IMR-90 (cell line): ENCODE measurements around the gene GAB1. TPM values are rescaled to one million over a fixed set of nuclear protein-coding genes. Genes with fewer than 3 reads are reported as not detected.

ENCODE experiments used
- ATAC-seq: fragments of 200-7000 bp; cut with Tn5 transposase; 2 replicates; pipeline ENCODE4 v1.9.1; 2020; ENCODE audit warnings: low read depth, mild to moderate bottlenecking, moderate library complexity
- BruUV-seq: library from RNA; stranded (reverse); fragments of 400-500 nt; replicated peaks from 2 replicates; lab custom pipeline; 2021; lab: Mats Ljungman, UMichigan
- CTCF ChIA-PET: fragments of 300-600 bp; formaldehyde crosslinking; extraction: SDS; loops from one replicate; lab custom pipeline; 2021; ENCODE audit warnings: antibody characterized with exemption; lab: Yijun Ruan, JAX
- POLR2A ChIA-PET: fragments of 300-600 bp; sonication (Branson Sonifier 250); formaldehyde crosslinking; loops from one replicate; lab custom pipeline; 2022; ENCODE audit warnings: antibody characterized with exemption; ENCODE audit not compliant: unreplicated experiment; lab: Charles Lee
- DNase-seq: peaks from one replicate; pipeline ENCODE4 v3.0.0; 2013
- H2AFZ ChIP-seq: replicated peaks from 2 replicates; pipeline ENCODE3; 2013; ENCODE audit warnings: low read length, mild to moderate bottlenecking; ENCODE audit not compliant: poor library complexity
- H2AK5ac ChIP-seq: 2 replicates; pipeline ENCODE4 v1.6.1; 2013; ENCODE audit warnings: low read depth, low read length, inconsistent platforms
- H2AK9ac ChIP-seq: replicated peaks from 2 replicates; pipeline ENCODE3; 2013; ENCODE audit warnings: mild to moderate bottlenecking, low read depth, low read length, moderate library complexity; ENCODE audit not compliant: poor library complexity
- H2BK120ac ChIP-seq: 2 replicates; pipeline ENCODE4 v1.6.1; 2013; ENCODE audit warnings: low read depth, low read length, inconsistent platforms
- H2BK15ac ChIP-seq: 3 replicates; pipeline ENCODE4 v1.6.1; 2013; ENCODE audit warnings: low read depth, low read length, inconsistent platforms
- H2BK20ac ChIP-seq: 2 replicates; pipeline ENCODE4 v1.6.1; 2013; ENCODE audit warnings: low read depth, mild to moderate bottlenecking, inconsistent platforms, low read length, moderate library complexity
- H2BK5ac ChIP-seq: 2 replicates; pipeline ENCODE4 v1.6.1; 2013; ENCODE audit warnings: mild to moderate bottlenecking, low read depth, low read length, inconsistent platforms; ENCODE audit not compliant: poor library complexity, severe bottlenecking
- H3K14ac ChIP-seq: replicated peaks from 2 replicates; pipeline ENCODE4 v1.6.1; 2013; ENCODE audit warnings: low read depth, low read length, inconsistent platforms
- H3K18ac ChIP-seq: 2 replicates; pipeline ENCODE4 v1.6.1; 2013; ENCODE audit warnings: low read depth, low read length, control low read depth
- H3K23ac ChIP-seq: 2 replicates; pipeline ENCODE4 v1.6.1; 2013; ENCODE audit warnings: low read depth, low read length, inconsistent platforms
- H3K27ac ChIP-seq: 2 replicates; pipeline ENCODE4 v1.5.1; 2013; ENCODE audit warnings: mild to moderate bottlenecking, control low read depth, low read length; ENCODE audit not compliant: insufficient read depth
- H3K27me3 ChIP-seq: 2 replicates; pipeline ENCODE4 v1.6.1; 2013; ENCODE audit warnings: low read length; ENCODE audit not compliant: control insufficient read depth, insufficient read depth
- H3K36me3 ChIP-seq: 2 replicates; pipeline ENCODE4 v1.6.1; 2013; ENCODE audit warnings: low read length, mixed read lengths; ENCODE audit not compliant: control insufficient read depth, insufficient read depth
- H3K4ac ChIP-seq: 2 replicates; pipeline ENCODE4 v1.6.1; 2013; ENCODE audit warnings: low read depth, low read length, inconsistent platforms
- H3K4me1 ChIP-seq: 2 replicates; pipeline ENCODE4 v1.6.1; 2013; ENCODE audit warnings: low read length, mixed read lengths; ENCODE audit not compliant: control insufficient read depth, insufficient read depth
- H3K4me2 ChIP-seq: 2 replicates; pipeline ENCODE4 v1.6.1; 2013; ENCODE audit warnings: low read depth, mild to moderate bottlenecking, control low read depth, low read length, moderate library complexity
- H3K4me3 ChIP-seq: 2 replicates; pipeline ENCODE4 v1.5.1; 2013; ENCODE audit warnings: low read depth, mild to moderate bottlenecking, control low read depth, low read length, moderate library complexity; ENCODE audit not compliant: insufficient read depth
- H3K56ac ChIP-seq: 2 replicates; pipeline ENCODE4 v1.6.1; 2013; ENCODE audit warnings: low read length, inconsistent platforms; ENCODE audit not compliant: insufficient read depth; ENCODE audit errors: extremely low read depth
- H3K79me1 ChIP-seq, 2 experiments: 2 replicates each; pipeline ENCODE4 v1.6.1; 2013; ENCODE audit warnings: low read length in 2 of 2, inconsistent platforms in 1 of 2, low read depth in 1 of 2
- H3K9ac ChIP-seq: 2 replicates; pipeline ENCODE4 v1.6.1; 2013; ENCODE audit warnings: low read depth, low read length, control low read depth
- H3K9me1 ChIP-seq: 2 replicates; pipeline ENCODE4 v1.6.1; 2013; ENCODE audit warnings: low read length, inconsistent platforms; ENCODE audit not compliant: insufficient read depth
- H3K9me3 ChIP-seq: 2 replicates; pipeline ENCODE4 v1.6.1; 2013; ENCODE audit warnings: low read length; ENCODE audit not compliant: control insufficient read depth, insufficient read depth
- H4K20me1 ChIP-seq: 2 replicates; pipeline ENCODE4 v1.6.1; 2013; ENCODE audit warnings: low read length, inconsistent platforms; ENCODE audit not compliant: insufficient read depth
- H4K5ac ChIP-seq: 2 replicates; pipeline ENCODE4 v1.6.1; 2013; ENCODE audit warnings: mild to moderate bottlenecking, low read depth, low read length, control low read depth
- H4K8ac ChIP-seq, 2 experiments: 2 replicates each; pipeline ENCODE4 v1.6.1; 2013; ENCODE audit warnings: low read depth in 2 of 2, low read length in 2 of 2, control low read depth in 1 of 2, inconsistent platforms in 1 of 2
- H4K91ac ChIP-seq: 2 replicates; pipeline ENCODE4 v1.6.1; 2013; ENCODE audit warnings: low read depth, low read length, inconsistent platforms; ENCODE audit not compliant: insufficient read depth
- CEBPB ChIP-seq: IDR thresholded peaks from 2 replicates; pipeline ENCODE4 v1.6.1; 2012; ENCODE audit warnings: low read depth, low read length, improper control_type of control experiment
- CHD1 ChIP-seq: IDR thresholded peaks from 2 replicates; pipeline ENCODE4 v1.6.1; 2012; ENCODE audit warnings: low read depth, low read length, improper control_type of control experiment
- CTCF ChIP-seq: conservative IDR thresholded peaks from 2 replicates; pipeline ENCODE4 v1.5.1; 2012; ENCODE audit warnings: mild to moderate bottlenecking, low read depth, low read length, improper control_type of control experiment
- FOS ChIP-seq: fragments of 150-350 bp; IDR thresholded peaks from 2 replicates; pipeline ENCODE4 v1.6.1; 2016; ENCODE audit warnings: low read depth, low read length
- MAFK ChIP-seq: IDR thresholded peaks from 2 replicates; pipeline ENCODE4 v1.6.1; 2012; ENCODE audit warnings: low read depth, low read length, improper control_type of control experiment
- MAZ ChIP-seq: IDR thresholded peaks from 2 replicates; pipeline ENCODE4 v1.6.1; 2012; ENCODE audit warnings: low read depth, mild to moderate bottlenecking, low read length, improper control_type of control experiment, moderate library complexity, borderline replicate concordance
- MXI1 ChIP-seq: IDR thresholded peaks from 2 replicates; pipeline ENCODE4 v1.6.1; 2012; ENCODE audit warnings: low read depth, mild to moderate bottlenecking, low read length, moderate library complexity, borderline replicate concordance
- NFE2L2 ChIP-seq: fragments of 150-350 bp; IDR thresholded peaks from 2 replicates; pipeline ENCODE4 v1.6.1; 2016; ENCODE audit warnings: low read depth, mild to moderate bottlenecking, low read length
- POLR2A ChIP-seq: IDR thresholded peaks from 2 replicates; pipeline ENCODE4 v1.6.1; 2012; ENCODE audit warnings: mild to moderate bottlenecking, low read depth, low read length
- RAD21 ChIP-seq: IDR thresholded peaks from 2 replicates; pipeline ENCODE4 v1.6.1; 2012; ENCODE audit warnings: low read length, improper control_type of control experiment
- RCOR1 ChIP-seq: IDR thresholded peaks from 2 replicates; pipeline ENCODE4 v1.6.1; 2012; ENCODE audit warnings: mild to moderate bottlenecking, low read length, improper control_type of control experiment; ENCODE audit not compliant: insufficient replicate concordance
- RFX5 ChIP-seq: IDR thresholded peaks from 2 replicates; pipeline ENCODE4 v1.8.0; 2012; ENCODE audit warnings: low read depth, mild to moderate bottlenecking, low read length, moderate library complexity
- SMC3 ChIP-seq: fragments of 150-350 bp; IDR thresholded peaks from 2 replicates; pipeline ENCODE4 v1.6.1; 2016; ENCODE audit warnings: low read depth, mild to moderate bottlenecking, antibody characterized with exemption, low read length, moderate library complexity
- WGBS, 2 experiments: methylation state at CpG; one replicate each; pipeline versions ENCODE4 v1.1.5 to v1.1.7; 2013; ENCODE audit warnings: missing lambda C conversion rate in 2 of 2; ENCODE audit not compliant: insufficient read length in 1 of 2; ENCODE audit errors: extremely low coverage in 2 of 2; 5-methylcytosine and 5-hydroxymethylcytosine counted together
- dilution Hi-C: fragments of 300-500 bp; cut with HindIII; formaldehyde crosslinking; loops from one replicate; pipeline ENCODE4 v1.14.3; 2018; ENCODE audit warnings: low sequenced_read_pairs; ENCODE audit not compliant: unreplicated experiment
- in situ Hi-C: fragments of 300-500 bp; cut with MboI; formaldehyde crosslinking; loops from 3 replicates; pipeline ENCODE4 v1.14.3; 2019; ENCODE audit warnings: low sequenced_read_pairs, inconsistent platforms, mixed read lengths
- intact Hi-C: fragments of 100-400 bp; cut with micrococcal nuclease; formaldehyde crosslinking; loops from 2 replicates; pipeline ENCODE4 v1.10.0; 2022
- polyA plus RNA-seq, 3 experiments: library from polyadenylated mRNA; depleted of rRNA; stranded (reverse); fragments of >200 nt; gene quantifications; 2 replicates each; pipeline ENCODE4 v1.2.3, GENCODE V29; 2012; ENCODE audit warnings: low replicate concordance in 1 of 3
- total RNA-seq: library from RNA; depleted of rRNA; stranded (reverse); fragments of >200 nt; gene quantifications from 2 replicates; pipeline ENCODE4 v1.2.3, GENCODE V29; 2012

The GAB1 gene
- total and polyA plus RNA-seq, 2 of the 4 experiments (the other 2 are of a cell fraction): 2.8 to 12.0 TPM

DNA sequence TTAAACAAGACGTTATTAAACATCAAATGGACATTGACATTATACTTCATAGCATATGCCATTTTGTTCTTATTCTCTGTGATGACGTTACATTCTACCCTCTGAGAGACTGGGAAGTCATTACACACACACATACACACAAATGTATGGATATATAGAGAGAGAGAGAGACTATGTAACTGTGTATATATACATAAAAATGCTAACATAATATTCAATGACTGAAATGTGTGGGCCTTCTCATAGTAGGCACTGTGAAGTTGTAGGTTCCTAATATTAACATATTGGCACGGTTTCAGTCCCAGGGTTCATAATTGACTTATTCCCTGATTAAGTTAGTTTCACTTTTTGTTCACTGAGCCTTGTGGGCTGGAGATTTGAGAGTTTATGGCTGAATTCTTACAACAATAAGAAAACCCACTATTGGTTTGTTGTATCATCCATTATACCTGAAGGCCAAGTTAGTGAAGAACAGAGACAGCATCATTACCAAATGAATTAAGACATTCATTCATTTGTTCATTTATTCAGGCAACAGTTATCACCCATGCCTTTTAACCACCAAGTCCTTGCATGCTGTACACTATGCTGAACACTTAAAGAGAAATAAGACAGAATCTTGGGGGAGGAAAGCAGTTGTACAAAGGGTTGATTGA is 68.5 kb downstream of the GAB1 start:
- no peak for DNase-seq
- WGBS, 2 experiments: no CpG with 5 or more reads among the region's 3 CpGs

More for the DNA sequence above, 68.5 kb downstream of the GAB1 start:
- Histone ChIP-seq H4K91ac (no peak overlapping the region), H3K9me3 (no peaks in the 10 kb centered on the region), H2AFZ (no peak overlapping the region), H4K20me1 (no peaks in the 10 kb centered on the region), H3K4me1 (peaks cover 12% of the 10 kb centered on the region), H3K9ac (no peak overlapping the region), H3K56ac (no peak overlapping the region), H3K27ac (no peak overlapping the region), H3K18ac (no peak overlapping the region), H3K4ac (no peak overlapping the region; the same call in 1 of the 2 replicates), H3K4me2 (peak overlapping the region; percentile 29; the same call in 1 of the 2 replicates), H2BK20ac (no peak overlapping the region), H3K4me3 (no peak overlapping the region), H3K79me1 (peaks cover 25 to 40% of the 10 kb centered on the region in 2 experiments), H3K36me3 (no peaks in the 10 kb centered on the region), H3K27me3 (no peaks in the 10 kb centered on the region), H3K9me1 (peaks cover 11% of the 10 kb centered on the region), H2BK15ac (no peak overlapping the region), H4K5ac (no peak overlapping the region), H2AK5ac (no peak overlapping the region), H2BK120ac (no peak overlapping the region), H2AK9ac (no peak overlapping the region), H2BK5ac (no peak overlapping the region), H3K23ac (no peak overlapping the region), H4K8ac (no peak overlapping the region), H3K14ac (no peak overlapping the region)
- dilution Hi-C loops (no loop called here), in situ Hi-C loops (no loop called here), intact Hi-C loops (no loop called here)
- ChIA-PET CTCF (no interaction called here), POLR2A (no interaction called here)
- ATAC-seq: no peak
- TF ChIP-seq RFX5: no peak
- TF ChIP-seq CTCF: no peak
- no peak for TF ChIP-seq CHD1
- TF ChIP-seq SMC3: no peak
- no peak for TF ChIP-seq MXI1
- no peak for TF ChIP-seq POLR2A
- no peak for TF ChIP-seq MAZ
- no peak for TF ChIP-seq RCOR1
- TF ChIP-seq NFE2L2: no peak
- TF ChIP-seq CEBPB: no peak
- no peak for TF ChIP-seq FOS
- TF ChIP-seq RAD21: no peak
- TF ChIP-seq MAFK: no peak
- no TSS peak for BruUV-seq
